Lower leg skin (tissue), 3 donors: ENCODE data around the gene ATP13A1.

Experiments
- POLR2A ChIP-seq, 2 donors: fragments of 450-650 bp; IDR thresholded peaks; one replicate each; pipeline ENCODE4 v1.6.1; 2016 to 2017; ENCODE audit warnings: antibody characterized with exemption in 2 of 2, mild to moderate bottlenecking in 1 of 2, moderate library complexity in 1 of 2
- TF ChIP-seq, protein P1 (sequence below), 3 donors: fragments of 450-650 bp; IDR thresholded peaks; one replicate each; pipeline ENCODE4 v1.5.1; 2016; ENCODE audit warnings: antibody characterized with exemption in 3 of 3, mild to moderate bottlenecking in 3 of 3, moderate library complexity in 2 of 3

DNA sequence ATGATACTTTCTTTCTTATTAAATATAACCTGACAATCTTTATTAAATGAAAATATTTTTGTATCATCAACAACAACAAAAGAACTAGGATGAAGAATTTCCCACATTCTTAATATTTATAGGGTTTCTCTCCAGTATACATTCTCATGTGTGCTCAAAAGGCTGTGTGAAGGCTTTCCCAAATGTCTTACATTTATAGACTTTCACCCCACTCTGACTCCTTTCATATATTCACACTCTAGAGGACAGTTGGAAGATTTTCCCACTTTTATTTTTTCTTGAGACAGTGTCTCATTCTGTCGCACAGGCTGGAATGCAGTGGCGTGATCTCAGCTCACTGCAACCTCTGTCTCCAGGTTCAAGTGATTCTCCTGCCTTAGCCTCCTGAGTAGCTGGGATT lies 47.0 kb upstream of the ATP13A1 start:
- TF ChIP-seq, protein P1, sequence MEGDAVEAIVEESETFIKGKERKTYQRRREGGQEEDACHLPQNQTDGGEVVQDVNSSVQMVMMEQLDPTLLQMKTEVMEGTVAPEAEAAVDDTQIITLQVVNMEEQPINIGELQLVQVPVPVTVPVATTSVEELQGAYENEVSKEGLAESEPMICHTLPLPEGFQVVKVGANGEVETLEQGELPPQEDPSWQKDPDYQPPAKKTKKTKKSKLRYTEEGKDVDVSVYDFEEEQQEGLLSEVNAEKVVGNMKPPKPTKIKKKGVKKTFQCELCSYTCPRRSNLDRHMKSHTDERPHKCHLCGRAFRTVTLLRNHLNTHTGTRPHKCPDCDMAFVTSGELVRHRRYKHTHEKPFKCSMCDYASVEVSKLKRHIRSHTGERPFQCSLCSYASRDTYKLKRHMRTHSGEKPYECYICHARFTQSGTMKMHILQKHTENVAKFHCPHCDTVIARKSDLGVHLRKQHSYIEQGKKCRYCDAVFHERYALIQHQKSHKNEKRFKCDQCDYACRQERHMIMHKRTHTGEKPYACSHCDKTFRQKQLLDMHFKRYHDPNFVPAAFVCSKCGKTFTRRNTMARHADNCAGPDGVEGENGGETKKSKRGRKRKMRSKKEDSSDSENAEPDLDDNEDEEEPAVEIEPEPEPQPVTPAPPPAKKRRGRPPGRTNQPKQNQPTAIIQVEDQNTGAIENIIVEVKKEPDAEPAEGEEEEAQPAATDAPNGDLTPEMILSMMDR (IDR thresholded peaks at IDR 0.05) = no peak
- no peak for TF ChIP-seq POLR2A (IDR thresholded peaks at IDR 0.05)
